Stimulated activated CD4-positive, alpha-beta T cell treated with anti-CD3 and anti-CD28 coated beads, Interleukin-15, amount 100 ng/mL, for 1 hour (primary cell): ENCODE data around the gene NMBR.
"Not testable (repeated sequence)": the region's sequence is repeated elsewhere in the genome, so short reads cannot be mapped to it uniquely, and the experiment has no call there.

Experiments
- DNase-seq, 2 donors: peaks; one replicate each; pipeline ENCODE4 v3.0.0-alpha.2; 2020; ENCODE audit warnings: low read depth in 1 of 2, low spot score in 1 of 2

NMBR gene

DNA sequence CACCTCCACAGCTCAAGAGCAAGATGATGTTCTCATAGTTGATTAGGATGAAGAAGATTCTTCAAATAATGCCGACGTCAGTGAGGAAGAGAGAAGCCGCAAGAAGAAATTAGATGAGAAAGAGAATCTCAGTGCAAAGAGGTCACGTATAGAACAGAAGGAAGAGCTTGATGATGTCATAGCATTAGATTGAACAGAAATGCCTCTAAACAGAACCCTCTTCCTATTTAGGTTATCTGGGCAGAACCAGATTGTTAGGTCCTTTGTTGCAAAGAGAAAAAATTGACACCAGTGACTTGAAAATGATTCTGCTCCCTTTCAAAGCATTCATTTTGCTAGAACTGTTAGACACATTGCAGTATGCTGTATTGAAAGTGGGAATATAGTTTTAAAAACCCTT lies 84.1 kb downstream of the NMBR start:
- DNase-seq = not testable (repeated sequence)

- no peak for DNase-seq
Observed at GRCh38 chr6:142058551-142059290, 88.2 kb downstream of the NMBR start.

DNA sequence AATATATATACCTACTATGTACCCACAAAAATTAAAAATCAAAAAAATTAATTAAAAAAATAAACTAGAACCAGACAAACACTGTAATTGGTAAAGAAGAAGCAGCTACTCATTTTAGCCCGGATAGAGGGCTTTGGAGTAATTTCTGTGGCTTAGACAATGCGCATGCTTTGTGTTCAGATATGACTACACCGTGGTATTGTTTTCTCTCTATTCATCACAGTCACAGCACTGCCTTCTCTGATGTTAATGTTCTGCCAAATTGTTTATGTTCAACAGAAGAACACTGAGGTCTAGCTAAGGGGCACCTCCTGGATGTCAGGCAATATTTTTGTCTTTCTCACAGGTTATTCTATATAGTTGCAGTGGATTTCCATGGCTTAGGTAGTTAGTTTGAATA lies 91.7 kb downstream of the NMBR start:
- no peak for DNase-seq

- DNase-seq = no peak
Observed at GRCh38 chr6:142051404-142051803, 95.5 kb downstream of the NMBR start.

GRCh38 chr6:142048593-142048980 lies 98.3 kb downstream of the NMBR start:
- DNase-seq = no peak

DNA sequence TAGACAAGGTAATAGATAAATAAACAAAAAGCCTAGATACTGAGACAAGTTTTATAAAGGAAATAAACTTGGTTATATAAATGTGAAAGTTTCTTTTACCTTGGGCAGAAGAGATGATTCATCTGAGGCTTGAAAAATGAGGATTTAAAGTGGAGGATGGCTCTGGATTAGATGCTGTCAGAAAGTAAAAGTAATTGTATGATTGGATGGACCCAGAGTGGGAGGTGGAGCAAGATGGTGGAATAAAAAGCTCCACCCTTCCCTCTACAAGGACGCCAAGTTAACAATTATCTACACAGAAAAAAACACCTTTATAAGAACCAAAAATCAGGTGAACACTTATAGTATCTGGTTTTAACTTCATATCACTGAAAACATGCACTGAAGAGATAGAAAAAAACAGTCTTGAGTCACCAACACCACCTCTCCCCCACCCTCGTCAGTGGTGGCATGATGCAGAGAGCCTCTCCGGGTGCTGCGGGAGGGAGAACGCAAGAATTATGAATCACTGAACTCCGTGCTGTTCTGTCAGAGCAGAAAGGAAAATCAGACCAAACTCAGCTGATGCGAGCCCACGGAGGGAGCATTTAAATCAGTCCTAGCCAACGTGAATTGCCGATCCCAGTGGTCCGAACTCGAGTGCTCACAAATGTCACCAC lies 98.9 kb downstream of the NMBR start:
- DNase-seq = no peak

DNA sequence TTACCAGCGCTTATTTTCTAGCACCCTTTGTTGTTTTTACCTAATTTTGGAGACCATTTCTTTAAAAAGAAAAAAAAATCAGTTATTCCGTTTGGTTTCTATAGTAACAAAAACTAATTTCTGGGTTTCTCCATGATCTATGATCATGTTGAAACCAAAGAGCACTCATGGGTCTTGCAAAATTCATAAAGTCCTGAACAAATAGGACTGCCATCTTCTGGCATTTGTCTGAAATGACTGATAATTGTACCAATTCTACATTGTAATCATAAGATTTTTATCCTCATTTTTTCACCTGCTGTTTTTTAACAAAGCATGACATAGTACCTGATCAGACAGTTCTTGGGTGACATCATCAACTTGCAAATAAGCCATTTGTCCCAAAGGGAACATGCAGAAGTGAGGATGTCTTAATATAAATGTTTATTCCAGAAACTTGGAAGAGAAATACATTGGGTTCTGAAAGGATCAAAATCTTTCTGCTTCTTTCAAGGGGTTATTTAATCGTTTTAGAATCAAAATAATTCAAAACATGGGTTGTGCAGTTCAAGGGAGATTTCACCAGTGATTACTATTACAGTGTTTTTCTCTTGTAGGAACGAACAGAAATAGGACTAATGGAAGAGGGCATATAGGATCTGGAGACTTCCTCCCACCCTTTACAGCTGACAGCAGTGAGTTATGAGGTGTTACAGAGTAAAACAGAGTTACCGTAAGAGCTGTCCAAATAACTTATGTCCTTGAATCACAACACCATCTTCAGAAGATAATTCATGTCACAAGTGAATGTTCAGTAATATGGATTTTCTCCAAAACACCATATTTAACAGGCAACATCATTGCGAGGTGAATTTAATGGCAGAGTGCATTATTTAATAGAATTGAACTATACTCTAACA lies 101.3 kb downstream of the NMBR start:
- DNase-seq = no peak

GRCh38 chr6:142035890-142036289 lies 111.0 kb downstream of the NMBR start:
- no peak for DNase-seq

GRCh38 chr6:142031035-142031434 lies 115.9 kb downstream of the NMBR start:
- DNase-seq = no peak

DNA sequence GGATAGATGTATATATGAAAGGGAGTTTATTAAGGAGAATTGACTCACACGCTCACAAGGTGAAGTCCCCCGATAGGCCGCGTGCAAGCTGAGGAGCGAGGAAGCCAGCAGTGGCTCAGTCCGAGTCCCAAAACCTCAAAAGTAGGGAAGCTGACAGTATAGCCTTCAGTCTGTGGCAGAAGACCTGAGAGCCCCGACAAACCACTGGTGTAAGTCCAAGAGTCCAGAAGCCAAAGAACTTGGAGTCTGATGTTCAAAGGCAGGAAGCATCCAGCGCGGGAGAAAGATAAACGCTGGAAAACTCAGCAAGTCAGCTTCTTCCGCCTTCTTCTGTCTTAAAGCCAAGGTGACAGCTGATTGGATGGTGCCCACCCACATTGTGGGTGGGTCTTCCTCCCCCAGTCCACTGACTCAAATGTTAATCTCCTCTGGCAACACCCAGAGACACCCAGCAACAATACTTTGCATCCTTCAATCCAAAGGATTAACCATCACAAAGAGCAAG lies 116.8 kb downstream of the NMBR start:
- DNase-seq = no peak

DNA sequence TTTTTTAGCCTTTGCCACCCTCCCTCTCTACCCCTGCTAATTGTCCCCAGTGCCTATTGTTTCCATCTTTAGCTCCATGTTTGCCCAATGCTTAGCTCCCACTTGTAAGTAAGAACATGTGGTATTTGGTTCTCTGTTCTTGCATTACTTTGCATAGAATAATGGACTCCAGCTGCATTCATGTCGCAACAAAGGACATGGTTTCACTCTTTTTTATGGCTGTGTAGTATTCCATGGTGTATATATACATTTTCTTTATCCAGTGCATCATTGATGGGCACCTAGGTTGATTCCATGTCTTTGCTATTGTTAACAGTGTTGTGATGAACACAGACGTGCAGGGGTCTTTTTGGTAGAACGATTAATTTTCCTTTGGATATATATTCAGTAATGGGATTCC lies 118.4 kb downstream of the NMBR start:
- DNase-seq = no peak

GRCh38 chr6:142027804-142028203 lies 119.1 kb downstream of the NMBR start:
- DNase-seq = not testable (repeated sequence)

- no peak for DNase-seq
Observed at GRCh38 chr6:142027074-142027473, 119.8 kb downstream of the NMBR start.

DNA sequence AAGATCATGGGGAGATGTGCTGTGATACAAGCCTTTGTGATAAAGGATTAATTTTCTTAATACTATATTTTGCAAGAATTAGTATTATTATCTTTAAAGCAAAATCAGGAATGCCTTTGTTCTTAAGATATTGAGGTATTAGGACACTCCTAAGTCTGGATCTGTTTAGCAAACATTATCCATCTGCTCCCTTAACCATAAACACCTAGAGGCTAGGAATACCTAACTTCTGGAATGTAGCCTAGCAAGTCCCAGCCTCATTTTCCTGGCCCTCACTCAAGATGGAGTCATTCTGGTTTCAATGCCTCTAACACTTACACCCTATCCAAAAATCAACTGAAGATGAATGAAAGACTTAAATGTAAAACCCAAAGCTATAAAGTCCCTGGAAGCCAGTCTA lies 120.5 kb downstream of the NMBR start:
- no peak for DNase-seq
